ENCODE measurements around the gene CD300H.
"Not testable (repeated sequence)": the region's sequence is repeated elsewhere in the genome, so short reads cannot be mapped to it uniquely, and the experiment has no call there.

CD300H gene

GRCh38 chr17:74579900-74580299 is 12.6 kb upstream of the CD300H start:
- H3K4me3 ChIP-seq (ENCODE audit: low read length) = no peak overlapping the region
- no peak overlapping the region for H3K9ac ChIP-seq (ENCODE audit: low read length)
- H3K36me3 ChIP-seq (ENCODE audit: control insufficient read depth, insufficient read depth, low read length) = no peaks in the 10 kb centered on the region
- no peaks in the 10 kb centered on the region for H3K4me1 ChIP-seq (ENCODE audit: control insufficient read depth, insufficient read depth, low read length)
- H3K9me3 ChIP-seq (ENCODE audit: control insufficient read depth, low read length) = no peaks in the 10 kb centered on the region
- H3K27me3 ChIP-seq (ENCODE audit: control insufficient read depth, insufficient read depth, low read length) = no peaks in the 10 kb centered on the region

GRCh38 chr17:74578979-74579378 is 11.7 kb upstream of the CD300H start:
- Histone ChIP-seq H3K9ac (ENCODE audit: low read length) (no peak overlapping the region), H3K36me3 (ENCODE audit: control insufficient read depth, insufficient read depth, low read length) (no peaks in the 10 kb centered on the region), H3K4me1 (ENCODE audit: control insufficient read depth, insufficient read depth, low read length) (no peaks in the 10 kb centered on the region), H3K27me3 (ENCODE audit: control insufficient read depth, insufficient read depth, low read length) (no peaks in the 10 kb centered on the region), H3K9me3 (ENCODE audit: control insufficient read depth, low read length) (no peaks in the 10 kb centered on the region), H3K4me3 (ENCODE audit: low read length) (no peak overlapping the region)

- Histone ChIP-seq H3K4me3 (ENCODE audit: low read length) (no peak overlapping the region), H3K9me3 (ENCODE audit: control insufficient read depth, low read length) (no peaks in the 10 kb centered on the region), H3K36me3 (ENCODE audit: control insufficient read depth, insufficient read depth, low read length) (no peaks in the 10 kb centered on the region), H3K27me3 (ENCODE audit: control insufficient read depth, insufficient read depth, low read length) (no peaks in the 10 kb centered on the region), H3K4me1 (ENCODE audit: control insufficient read depth, insufficient read depth, low read length) (no peaks in the 10 kb centered on the region), H3K9ac (ENCODE audit: low read length) (no peak overlapping the region)
These were observed 7.3 kb upstream of the CD300H start for GRCh38 chr17:74574489-74575142.

GRCh38 chr17:74573635-74574034 is 6.3 kb upstream of the CD300H start:
- not testable (repeated sequence) for H3K4me3 ChIP-seq (ENCODE audit: low read length); H3K4me1 ChIP-seq (ENCODE audit: control insufficient read depth, insufficient read depth, low read length); H3K9ac ChIP-seq (ENCODE audit: low read length); H3K36me3 ChIP-seq (ENCODE audit: control insufficient read depth, insufficient read depth, low read length); H3K9me3 ChIP-seq (ENCODE audit: control insufficient read depth, low read length); H3K27me3 ChIP-seq (ENCODE audit: control insufficient read depth, insufficient read depth, low read length)

- no peak overlapping the region for H3K4me3 ChIP-seq (ENCODE audit: low read length)
These were observed 5.9 kb upstream of the CD300H start for GRCh38 chr17:74573169-74573568.

GRCh38 chr17:74571621-74572270 is 4.4 kb upstream of the CD300H start:
- Histone ChIP-seq H3K27me3 (ENCODE audit: control insufficient read depth, insufficient read depth, low read length) (no peaks in the 10 kb centered on the region), H3K9ac (ENCODE audit: low read length) (no peak overlapping the region), H3K9me3 (ENCODE audit: control insufficient read depth, low read length) (no peaks in the 10 kb centered on the region), H3K4me1 (ENCODE audit: control insufficient read depth, insufficient read depth, low read length) (no peaks in the 10 kb centered on the region), H3K36me3 (ENCODE audit: control insufficient read depth, insufficient read depth, low read length) (no peaks in the 10 kb centered on the region), H3K4me3 (ENCODE audit: low read length) (no peak overlapping the region)

More at GRCh38 chr17:74573169-74573568, 5.9 kb upstream of the CD300H start:
- Histone ChIP-seq H3K36me3 (ENCODE audit: control insufficient read depth, insufficient read depth, low read length) (no peaks in the 10 kb centered on the region), H3K9ac (ENCODE audit: low read length) (no peak overlapping the region), H3K27me3 (ENCODE audit: control insufficient read depth, insufficient read depth, low read length) (no peaks in the 10 kb centered on the region), H3K4me1 (ENCODE audit: control insufficient read depth, insufficient read depth, low read length) (no peaks in the 10 kb centered on the region), H3K9me3 (ENCODE audit: control insufficient read depth, low read length) (no peaks in the 10 kb centered on the region)

GRCh38 chr17:74569020-74570003 is 2.0 kb upstream of the CD300H start:
- Histone ChIP-seq H3K9me3 (ENCODE audit: control insufficient read depth, low read length) (no peaks in the 10 kb centered on the region), H3K4me1 (ENCODE audit: control insufficient read depth, insufficient read depth, low read length) (no peaks in the 10 kb centered on the region), H3K27me3 (ENCODE audit: control insufficient read depth, insufficient read depth, low read length) (no peaks in the 10 kb centered on the region), H3K36me3 (ENCODE audit: control insufficient read depth, insufficient read depth, low read length) (no peaks in the 10 kb centered on the region), H3K9ac (ENCODE audit: low read length) (no peak overlapping the region), H3K4me3 (ENCODE audit: low read length) (no peak overlapping the region)

- Histone ChIP-seq H3K9ac (ENCODE audit: low read length) (no peak overlapping the region), H3K9me3 (ENCODE audit: control insufficient read depth, low read length) (no peaks in the 10 kb centered on the region), H3K27me3 (ENCODE audit: control insufficient read depth, insufficient read depth, low read length) (no peaks in the 10 kb centered on the region), H3K36me3 (ENCODE audit: control insufficient read depth, insufficient read depth, low read length) (no peaks in the 10 kb centered on the region), H3K4me1 (ENCODE audit: control insufficient read depth, insufficient read depth, low read length) (no peaks in the 10 kb centered on the region), H3K4me3 (ENCODE audit: low read length) (no peak overlapping the region)
These were observed 981 bp upstream of the CD300H start for GRCh38 chr17:74568106-74568873.

- no peak overlapping the region for H3K4me3 ChIP-seq (ENCODE audit: low read length)
- H3K27me3 ChIP-seq (ENCODE audit: control insufficient read depth, insufficient read depth, low read length) = no peaks in the 10 kb centered on the region
- no peaks in the 10 kb centered on the region for H3K4me1 ChIP-seq (ENCODE audit: control insufficient read depth, insufficient read depth, low read length)
- no peak overlapping the region for H3K9ac ChIP-seq (ENCODE audit: low read length)
- no peaks in the 10 kb centered on the region for H3K9me3 ChIP-seq (ENCODE audit: control insufficient read depth, low read length)
- no peaks in the 10 kb centered on the region for H3K36me3 ChIP-seq (ENCODE audit: control insufficient read depth, insufficient read depth, low read length)
These were observed 1.1 kb downstream of the CD300H start for GRCh38 chr17:74566132-74566753.

GRCh38 chr17:74565126-74565525 is 2.2 kb downstream of the CD300H start:
- Histone ChIP-seq H3K27me3 (ENCODE audit: control insufficient read depth, insufficient read depth, low read length) (no peaks in the 10 kb centered on the region), H3K9ac (ENCODE audit: low read length) (no peak overlapping the region), H3K36me3 (ENCODE audit: control insufficient read depth, insufficient read depth, low read length) (no peaks in the 10 kb centered on the region), H3K4me1 (ENCODE audit: control insufficient read depth, insufficient read depth, low read length) (no peaks in the 10 kb centered on the region), H3K9me3 (ENCODE audit: control insufficient read depth, low read length) (no peaks in the 10 kb centered on the region), H3K4me3 (ENCODE audit: low read length) (no peak overlapping the region)

- H3K27me3 ChIP-seq (ENCODE audit: control insufficient read depth, insufficient read depth, low read length) = no peaks in the 10 kb centered on the region
- H3K4me3 ChIP-seq (ENCODE audit: low read length) = no peak overlapping the region
- H3K9ac ChIP-seq (ENCODE audit: low read length) = no peak overlapping the region
- no peaks in the 10 kb centered on the region for H3K4me1 ChIP-seq (ENCODE audit: control insufficient read depth, insufficient read depth, low read length)
- no peaks in the 10 kb centered on the region for H3K36me3 ChIP-seq (ENCODE audit: control insufficient read depth, insufficient read depth, low read length)
- H3K9me3 ChIP-seq (ENCODE audit: control insufficient read depth, low read length) = no peaks in the 10 kb centered on the region
These were observed 4.0 kb downstream of the CD300H start for GRCh38 chr17:74563358-74563757.

Measured in mucosa of stomach (tissue), 1 donor.